GM19099 (cell line): ENCODE data around the gene NRP2.

ENCODE experiments used
- POLR2A ChIP-seq: IDR thresholded peaks from 3 replicates; pipeline ENCODE4 v1.6.1; 2011; ENCODE audit warnings: low read depth; ENCODE audit not compliant: insufficient read length; ENCODE audit errors: extremely low read depth

Gene NRP2

DNA sequence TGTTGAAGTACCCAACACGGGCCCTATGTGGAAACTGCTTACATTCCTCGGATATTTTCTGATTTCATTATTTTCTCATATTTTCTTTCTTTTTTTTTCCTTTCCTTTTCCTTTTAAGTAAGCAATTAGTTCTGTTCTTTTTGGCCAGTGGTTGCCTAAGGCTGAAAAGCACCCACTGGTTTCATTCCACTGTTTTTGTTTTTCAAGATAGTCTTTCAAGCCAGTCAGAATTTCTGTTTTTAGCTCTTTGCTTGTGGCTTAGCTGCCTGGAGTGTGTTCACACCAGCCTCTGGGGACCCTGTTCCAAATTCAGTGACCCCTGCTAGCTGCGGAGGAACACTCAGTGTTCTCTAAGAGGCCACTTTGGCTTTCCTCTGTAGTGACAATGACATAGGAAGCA lies 73.6 kb downstream of the NRP2 start:
- no peak for TF ChIP-seq POLR2A

DNA sequence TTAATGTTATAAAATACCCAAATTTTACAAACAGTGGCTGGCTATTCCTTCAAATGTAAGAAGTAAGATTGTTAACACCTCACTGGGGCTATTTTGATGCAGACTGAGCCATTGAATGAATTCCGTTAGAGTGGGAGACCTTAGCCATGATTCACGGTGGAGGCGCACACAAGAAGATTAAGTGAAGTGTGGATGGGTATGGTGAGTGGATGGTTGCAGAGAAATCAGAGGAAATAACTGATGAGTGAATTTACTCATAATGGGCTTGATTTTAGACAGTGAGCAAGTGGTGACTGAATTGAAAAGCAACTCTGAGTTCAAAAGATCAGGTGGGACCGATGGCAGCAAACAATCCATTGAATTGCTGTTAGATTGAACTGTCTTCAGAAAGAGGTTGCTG lies 75.0 kb downstream of the NRP2 start:
- no peak for TF ChIP-seq POLR2A

DNA sequence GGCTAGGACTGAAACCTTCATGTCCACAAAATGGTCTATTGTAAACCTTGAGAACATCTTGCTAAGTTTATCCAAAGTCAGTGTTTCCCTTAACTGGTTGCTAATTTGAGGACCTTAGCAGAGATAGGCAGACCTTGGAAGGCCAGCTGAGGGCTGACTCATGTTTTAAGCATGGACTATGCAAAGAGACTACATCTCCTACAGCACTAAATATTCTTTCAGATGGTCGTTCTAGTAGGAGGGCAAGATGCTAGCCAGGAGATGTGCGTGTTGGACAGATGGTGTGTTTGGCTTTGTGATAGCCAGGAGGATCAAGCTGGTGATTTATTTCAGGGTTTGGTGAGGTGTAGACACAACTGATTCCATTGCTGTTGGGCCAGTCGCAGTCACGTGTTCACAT lies 75.8 kb downstream of the NRP2 start:
- TF ChIP-seq POLR2A = no peak

DNA sequence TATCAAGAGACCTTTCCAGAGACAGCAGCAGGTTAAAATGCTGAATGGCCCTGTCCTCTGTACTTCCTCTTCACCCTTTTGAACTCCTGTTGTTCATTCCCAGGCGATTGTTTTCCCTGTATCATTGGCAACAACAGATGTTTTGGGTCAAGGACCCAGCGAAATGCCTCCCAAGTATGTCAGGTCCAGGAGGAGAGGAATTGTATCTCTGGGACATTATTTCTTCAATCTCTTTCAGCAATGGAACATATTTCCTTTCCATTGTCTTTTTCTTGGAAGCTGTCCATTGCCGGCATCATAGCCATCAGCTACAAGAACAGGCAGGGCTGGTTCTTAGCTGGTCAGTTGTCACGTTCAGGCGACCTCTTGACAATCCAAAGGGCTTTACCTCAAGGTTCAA lies 76.2 kb downstream of the NRP2 start:
- no peak for TF ChIP-seq POLR2A

DNA sequence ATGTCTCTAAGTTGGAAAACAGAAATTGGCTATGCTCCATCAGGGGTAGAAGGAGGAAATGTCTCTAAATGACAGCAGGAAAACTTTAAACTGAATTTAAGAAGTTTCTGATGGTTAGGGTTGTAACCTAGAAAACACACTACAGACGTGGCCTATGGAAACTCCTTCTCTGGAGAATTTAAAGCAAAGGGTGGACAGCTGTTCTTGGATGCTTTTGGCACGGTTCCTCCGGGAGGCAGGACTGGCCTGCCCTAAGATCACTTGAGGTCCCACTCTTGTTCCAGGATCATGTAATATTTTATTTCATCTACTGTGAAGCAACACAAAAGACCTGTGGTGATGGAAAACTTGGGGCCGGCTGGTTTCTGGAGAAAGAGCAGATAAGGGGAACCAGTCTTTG lies 77.0 kb downstream of the NRP2 start:
- no peak for TF ChIP-seq POLR2A

DNA sequence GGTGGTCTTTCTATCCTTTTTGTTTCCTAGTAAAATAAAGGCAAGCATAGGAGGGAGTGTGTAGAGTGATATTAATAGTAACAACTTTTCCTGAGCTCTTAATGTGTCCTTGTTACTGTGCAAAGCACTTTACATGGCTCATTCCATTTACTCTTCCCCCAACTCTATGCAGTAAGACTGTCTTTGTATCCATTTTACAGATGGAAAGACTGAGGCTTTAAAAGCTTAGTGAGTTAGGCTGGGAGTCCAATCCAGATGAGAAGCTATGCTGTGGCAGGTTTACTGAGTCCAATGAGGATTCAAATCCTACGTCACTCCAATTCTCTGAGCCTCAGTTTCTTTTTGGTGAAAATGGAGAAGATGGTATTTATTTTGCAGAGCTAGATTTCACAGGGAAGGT lies 77.4 kb downstream of the NRP2 start:
- no peak for TF ChIP-seq POLR2A

DNA sequence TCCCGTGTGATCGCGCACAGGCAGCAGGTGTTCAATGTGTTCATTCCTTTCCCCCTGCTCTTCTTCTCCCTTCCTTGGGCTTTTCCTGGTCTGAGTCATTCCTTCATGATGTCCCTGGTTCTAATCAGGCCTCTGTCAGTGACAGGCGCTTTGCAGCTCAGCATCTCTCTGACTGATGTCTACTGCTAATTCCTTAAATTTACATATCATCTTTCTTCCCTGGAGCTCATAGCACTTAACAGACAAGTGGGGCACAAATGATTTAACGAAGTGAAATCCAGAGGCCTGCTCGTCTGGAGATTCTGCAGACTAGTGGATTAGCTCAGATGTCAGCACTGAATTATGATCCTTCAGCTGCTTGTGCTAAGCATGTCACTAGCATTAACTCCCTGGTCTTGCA lies 77.9 kb downstream of the NRP2 start:
- no peak for TF ChIP-seq POLR2A

DNA sequence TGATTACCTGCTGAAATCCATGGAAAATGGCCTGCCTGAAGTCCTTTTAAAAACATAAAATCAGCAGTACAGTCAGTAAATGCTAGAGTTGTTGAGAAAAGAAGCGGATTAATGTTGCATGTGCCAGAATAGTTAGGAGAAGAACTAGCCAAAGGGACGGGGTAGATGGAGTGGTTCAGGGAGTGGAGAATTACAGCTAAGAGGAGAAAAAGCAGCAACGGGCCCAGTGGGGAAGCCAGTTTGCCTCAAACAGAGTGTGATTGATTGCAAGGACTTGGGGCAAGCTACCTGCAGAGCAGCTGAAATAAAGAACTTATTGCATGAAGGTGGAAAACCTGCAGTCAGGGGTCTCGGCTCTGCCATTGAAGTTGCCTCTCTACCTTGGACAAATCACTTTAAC lies 79.1 kb downstream of the NRP2 start:
- TF ChIP-seq POLR2A = no peak

DNA sequence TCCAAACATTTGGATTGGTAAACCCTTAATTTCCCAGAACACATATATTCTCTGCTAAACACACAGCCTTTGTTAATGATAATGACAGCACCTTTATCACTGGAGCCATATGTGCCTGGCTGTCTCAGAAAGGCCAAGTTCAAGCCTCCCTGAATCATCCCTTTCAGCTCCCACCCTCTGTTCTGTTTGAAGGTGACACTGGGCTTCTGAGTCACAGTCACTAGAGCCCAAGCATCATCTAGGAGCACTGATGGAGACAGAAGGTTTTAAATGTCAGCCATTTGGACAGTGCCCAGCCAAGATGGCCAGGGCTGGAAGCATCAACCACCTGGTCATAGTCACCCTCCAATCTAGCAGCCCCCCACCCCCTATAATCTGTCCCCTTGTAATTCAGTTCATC lies 80.6 kb downstream of the NRP2 start:
- no peak for TF ChIP-seq POLR2A

DNA sequence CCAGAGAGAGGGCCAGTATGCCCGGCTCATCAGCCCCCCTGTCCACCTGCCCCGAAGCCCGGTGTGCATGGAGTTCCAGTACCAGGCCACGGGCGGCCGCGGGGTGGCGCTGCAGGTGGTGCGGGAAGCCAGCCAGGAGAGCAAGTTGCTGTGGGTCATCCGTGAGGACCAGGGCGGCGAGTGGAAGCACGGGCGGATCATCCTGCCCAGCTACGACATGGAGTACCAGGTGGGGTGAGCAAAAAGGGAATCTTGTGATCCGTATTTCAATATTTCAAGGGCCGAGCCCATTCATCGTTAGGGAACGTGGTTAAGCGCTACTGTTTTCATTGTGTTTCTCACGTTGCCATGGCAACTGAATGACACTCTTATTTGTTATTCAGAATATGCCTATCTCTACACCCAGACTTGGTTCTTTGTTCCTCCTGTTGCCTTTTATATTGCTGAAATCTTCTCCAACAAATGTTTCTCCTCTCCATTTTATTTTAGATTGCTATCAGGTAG lies 81.5 kb downstream of the NRP2 start:
- no peak for TF ChIP-seq POLR2A

DNA sequence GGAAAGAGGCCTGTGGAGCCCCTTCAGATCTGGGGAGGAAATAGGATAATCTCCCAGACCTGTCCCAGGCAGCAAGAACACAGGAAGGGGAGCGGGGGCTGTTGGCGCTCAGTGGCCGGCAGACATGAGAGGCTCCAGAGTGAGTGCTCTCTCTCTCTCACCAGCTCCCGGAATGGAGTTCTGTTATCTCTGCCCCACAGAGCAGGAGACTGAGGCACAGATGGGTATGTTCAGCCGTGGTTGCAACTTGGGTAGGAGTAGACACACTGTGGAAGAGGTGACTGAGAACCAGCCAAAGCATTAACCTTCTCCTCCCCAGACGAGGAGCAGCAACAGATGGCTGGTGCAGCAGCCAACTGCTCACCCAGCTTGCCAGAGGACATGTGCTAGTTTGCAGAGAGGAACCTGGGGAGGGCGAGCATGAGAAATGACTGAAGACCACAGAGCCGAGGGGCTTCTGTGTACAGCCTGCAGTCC lies 82.0 kb downstream of the NRP2 start:
- no peak for TF ChIP-seq POLR2A

DNA sequence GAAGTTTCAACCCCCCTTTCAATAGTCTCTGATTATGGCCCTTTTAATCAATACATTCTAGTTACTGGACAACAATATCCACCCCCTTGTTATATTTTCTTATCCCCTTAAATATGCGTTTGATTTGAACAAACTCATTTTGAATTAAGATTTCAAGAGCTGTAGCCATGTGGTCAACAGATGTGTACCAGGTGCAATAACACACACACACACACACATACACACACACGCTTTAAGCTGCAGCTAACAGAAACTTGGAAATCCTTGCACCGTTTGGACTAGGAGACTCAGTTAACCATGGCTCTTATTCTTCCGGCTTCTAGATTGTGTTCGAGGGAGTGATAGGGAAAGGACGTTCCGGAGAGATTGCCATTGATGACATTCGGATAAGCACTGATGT lies 82.8 kb downstream of the NRP2 start:
- no peak for TF ChIP-seq POLR2A

DNA sequence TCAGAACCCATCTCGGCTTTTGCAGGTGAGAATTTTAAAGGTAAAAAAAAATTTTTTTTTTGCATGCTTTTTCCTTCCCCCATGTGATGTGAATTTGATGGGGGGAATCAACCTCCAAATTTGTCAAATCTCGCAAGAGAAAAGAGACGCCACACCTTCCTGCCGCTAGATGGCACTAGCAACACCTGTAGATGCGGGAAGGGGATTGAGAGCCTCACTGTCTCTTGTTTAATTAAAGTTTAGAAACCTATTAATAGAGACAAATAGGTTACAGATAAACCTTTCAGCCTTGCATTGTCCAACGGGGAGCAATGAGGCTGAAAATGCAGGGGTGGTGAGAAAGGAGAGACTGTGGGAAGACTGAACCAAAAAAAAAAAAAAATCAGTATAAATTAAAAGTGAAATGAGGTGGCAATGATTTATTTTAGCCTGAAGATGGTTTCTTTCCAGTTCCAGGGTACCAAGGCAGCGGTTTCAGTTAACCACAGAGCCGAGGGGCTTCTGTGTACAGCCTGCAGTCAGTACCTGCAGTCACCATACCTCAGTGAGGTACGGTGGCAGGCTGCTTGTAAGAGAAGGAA lies 84.6 kb downstream of the NRP2 start:
- no peak for TF ChIP-seq POLR2A

DNA sequence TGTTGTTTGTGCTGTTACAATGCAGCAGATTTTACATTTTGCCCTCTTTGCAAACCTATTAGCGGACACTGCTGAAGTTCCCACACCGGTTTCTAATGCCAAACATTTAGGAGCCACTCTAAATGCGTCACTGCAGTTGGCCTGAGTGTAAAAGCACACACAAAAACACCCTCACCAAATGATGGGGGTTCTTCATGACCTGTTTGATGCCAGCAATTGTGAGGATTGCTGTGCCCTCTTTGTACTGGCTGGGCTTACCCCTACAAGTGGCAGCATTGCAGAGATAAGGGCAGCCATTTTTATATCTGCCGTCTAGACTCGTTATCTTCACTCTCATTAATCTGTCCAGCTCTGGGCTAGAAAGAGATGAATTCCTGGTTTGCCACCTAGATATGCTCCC lies 85.3 kb downstream of the NRP2 start:
- no peak for TF ChIP-seq POLR2A

DNA sequence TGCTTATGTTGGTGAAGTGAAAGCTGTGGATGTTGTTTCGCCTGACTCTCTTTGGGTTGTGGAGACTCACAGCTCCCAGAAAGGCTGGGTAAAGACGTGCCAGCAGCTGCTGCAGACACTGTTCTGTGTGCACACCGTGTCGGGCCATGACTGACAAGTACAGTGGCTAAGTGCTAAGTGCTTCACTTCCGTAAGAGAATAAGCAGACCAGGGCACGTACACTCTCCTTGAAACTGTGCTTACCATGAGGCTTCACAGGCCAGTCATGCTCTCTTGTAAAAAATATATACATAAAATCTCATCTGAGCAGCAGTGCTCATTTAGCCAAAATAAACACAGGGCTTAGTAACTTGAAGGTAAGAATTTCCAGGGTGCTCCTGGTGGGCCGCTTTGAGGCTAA lies 86.0 kb downstream of the NRP2 start:
- TF ChIP-seq POLR2A = no peak

DNA sequence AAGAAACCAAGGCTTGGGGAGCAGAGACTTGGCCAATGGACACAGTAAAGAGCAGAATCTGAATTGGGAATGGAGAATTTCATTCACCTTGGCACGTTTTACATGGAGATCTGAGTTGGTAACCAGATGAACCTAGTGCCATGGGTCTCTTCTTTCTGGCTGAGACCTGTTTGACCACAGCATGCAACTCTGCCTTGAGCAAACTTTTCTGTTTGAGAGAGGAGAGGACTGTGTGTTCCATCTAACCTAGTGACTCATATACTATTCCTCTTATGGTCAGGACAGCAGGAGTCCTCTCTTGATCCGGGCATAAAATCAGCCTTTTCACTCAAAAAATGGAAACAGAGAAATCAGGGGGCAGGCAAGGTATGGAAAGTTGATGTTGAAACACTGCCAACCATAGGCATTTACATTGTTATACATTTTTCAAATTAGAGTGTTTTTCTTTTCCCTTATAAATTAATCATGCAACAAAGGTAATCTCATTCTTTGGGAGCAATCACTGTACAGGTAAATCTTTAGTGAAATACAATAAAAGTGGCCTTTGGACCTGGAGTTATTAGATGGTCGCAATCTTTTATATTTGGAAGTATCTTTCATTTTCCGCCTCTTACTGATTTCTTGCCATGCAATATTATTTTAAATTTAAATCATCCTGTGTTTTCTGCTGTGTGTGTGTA lies 86.7 kb downstream of the NRP2 start:
- no peak for TF ChIP-seq POLR2A

DNA sequence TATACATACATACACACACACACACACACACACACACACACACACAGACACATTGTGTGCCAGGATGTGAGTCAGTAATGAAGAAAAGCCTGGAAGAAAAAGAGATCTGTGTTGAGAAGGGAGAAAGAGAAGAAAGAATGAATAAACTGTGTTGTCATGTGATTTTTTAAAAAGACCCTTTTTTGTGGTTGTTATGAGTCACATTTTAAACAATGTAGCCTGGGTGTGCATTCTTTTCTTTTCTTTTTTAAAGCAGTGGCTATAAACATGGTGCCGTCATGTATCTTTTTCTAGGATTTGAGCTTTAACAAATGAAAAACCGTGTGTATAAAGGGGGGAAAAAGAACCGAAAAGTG lies 87.2 kb downstream of the NRP2 start:
- no peak for TF ChIP-seq POLR2A
